ENCODE results near the gene CCDC85C. TPM values are rescaled to one million over a fixed set of nuclear protein-coding genes. Genes with fewer than 3 reads are reported as not detected.

Gene CCDC85C
- 10 to 100 TPM; 14.1 to 14.4 TPM for total RNA-seq
- polyA plus RNA-seq, result 1 to 10 TPM in 1 of 2 donors, under 1 TPM in 1; 0.36 to 1.8 TPM

GRCh38 chr14:99603471-99604277, at the start of gene CCDC85C:
CCDC85C (minus strand) TSS chr14:99604207; CDS start chr14:99603959, 248 bp downstream.
- peaks cover 21 to 53% (median 35%) of the 10 kb centered on the region in 4 donors for H3K4me1 Mint-ChIP-seq
- intact Hi-C loops (cut with micrococcal nuclease), result loop anchor here (1.0 to 10.0 kb wide), 5 partner anchors 81 to 944 kb away; partner anchors contain the start of genes CCNK, CYP46A1 and EML1
- no peaks in the 10 kb centered on the region for H3K36me3 ChIP-seq (ENCODE audit: insufficient read depth, low read length)
- no peaks in the 10 kb centered on the region for H3K9me3 ChIP-seq (ENCODE audit: control insufficient read depth in 1 of 2, low read length in 2 of 2)
- no peaks in the 10 kb centered on the region for H3K27me3 ChIP-seq (ENCODE audit: insufficient read depth, low read length)
- no peaks in the 10 kb centered on the region for H3K9me3 Mint-ChIP-seq
- peak within 1 kb of the TSS; percentile 84 to 94 (median 88) for H3K27ac Mint-ChIP-seq
- CTCF ChIA-PET (ENCODE audit: partially characterized antibody), result interaction anchor here (0.6 to 1.2 kb wide), 2 partner anchors 8 to 85 kb away, joined by 3 read pairs; no protein-coding TSS in a partner anchor
- H3K27ac ChIP-seq (ENCODE audit: low read depth, low read length), result peak within 1 kb of the TSS; percentile 84
- POLR2A ChIA-PET (ENCODE audit: partially characterized antibody), result interaction anchor here (0.5 to 3.7 kb wide), 10 partner anchors 9 to 336 kb away, joined by 3 to 41 read pairs (median 4); partner anchors contain the start of genes CCNK, CYP46A1 and SETD3
- peaks cover 43% of the 10 kb centered on the region for H3K4me1 ChIP-seq (ENCODE audit: insufficient read depth, low read length)
- peak within 1 kb of the TSS; percentile 47 to 84 for H3K4me3 ChIP-seq (ENCODE audit: low read length in 2 of 2)
- peak; percentile 57 to 70 (median 65) for DNase-seq
- peak within 1 kb of the TSS; percentile 88 to 95 (median 93) for H3K4me3 Mint-ChIP-seq
- no peaks in the 10 kb centered on the region for H3K36me3 Mint-ChIP-seq
- no peaks in the 10 kb centered on the region for H3K27me3 Mint-ChIP-seq

- Mint-ChIP-seq H3K4me1 (no peaks in the 10 kb centered on the region), H3K27me3 (peaks cover 16 to 36% of the 10 kb centered on the region in 2 donors), H3K36me3 (no peaks in the 10 kb centered on the region), H3K4me3 (no peak overlapping the region), H3K9me3 (peaks cover 0 to 2% (median 0%) of the 10 kb centered on the region in 8 donors), H3K27ac (no peak overlapping the region)
- H3K36me3 ChIP-seq (ENCODE audit: insufficient read depth, low read length), result no peaks in the 10 kb centered on the region
- ChIA-PET CTCF (ENCODE audit: partially characterized antibody) (no interaction called here), POLR2A (ENCODE audit: partially characterized antibody) (no interaction called here)
- H3K4me1 ChIP-seq (ENCODE audit: insufficient read depth, low read length), result no peaks in the 10 kb centered on the region
- intact Hi-C loops (cut with micrococcal nuclease), result no loop called here
- H3K27ac ChIP-seq (ENCODE audit: low read depth, low read length), result no peak overlapping the region
- H3K9me3 ChIP-seq (ENCODE audit: control insufficient read depth in 1 of 2, low read length in 2 of 2), result no peaks in the 10 kb centered on the region
- no peak overlapping the region for H3K4me3 ChIP-seq (ENCODE audit: low read length in 2 of 2)
- H3K27me3 ChIP-seq (ENCODE audit: insufficient read depth, low read length), result peaks cover 7% of the 10 kb centered on the region
- no peak for DNase-seq
These were observed 48.1 kb upstream of the CCDC85C start for GRCh38 chr14:99651953-99652746.

- peaks cover 0 to 2% (median 0%) of the 10 kb centered on the region in 4 donors for H3K4me1 Mint-ChIP-seq
- CTCF ChIA-PET (ENCODE audit: partially characterized antibody), result no interaction called here
- Histone ChIP-seq H3K4me3 (ENCODE audit: low read length in 2 of 2) (no peak overlapping the region), H3K36me3 (ENCODE audit: insufficient read depth, low read length) (no peaks in the 10 kb centered on the region), H3K27me3 (ENCODE audit: insufficient read depth, low read length) (peaks cover 12% of the 10 kb centered on the region), H3K27ac (ENCODE audit: low read depth, low read length) (no peak overlapping the region), H3K4me1 (ENCODE audit: insufficient read depth, low read length) (no peaks in the 10 kb centered on the region), H3K9me3 (ENCODE audit: control insufficient read depth in 1 of 2, low read length in 2 of 2) (no peaks in the 10 kb centered on the region)
- POLR2A ChIA-PET (ENCODE audit: partially characterized antibody), result no interaction called here
- H3K4me3 Mint-ChIP-seq, result no peak overlapping the region
- intact Hi-C loops (cut with micrococcal nuclease), result no loop called here
- H3K9me3 Mint-ChIP-seq, result peaks cover 0 to 2% (median 0%) of the 10 kb centered on the region in 8 donors
- H3K36me3 Mint-ChIP-seq, result no peaks in the 10 kb centered on the region
- DNase-seq, result no peak
- no peak overlapping the region for H3K27ac Mint-ChIP-seq
- H3K27me3 Mint-ChIP-seq, result peaks cover 19 to 36% of the 10 kb centered on the region in 2 donors
These were observed 46.2 kb upstream of the CCDC85C start for GRCh38 chr14:99650189-99650588.

GRCh38 chr14:99649643-99650042, 45.6 kb upstream of the CCDC85C start:
- Mint-ChIP-seq H3K9me3 (peaks cover 0 to 1% (median 0%) of the 10 kb centered on the region in 8 donors), H3K4me1 (peaks cover 0 to 2% (median 0%) of the 10 kb centered on the region in 4 donors), H3K36me3 (no peaks in the 10 kb centered on the region), H3K4me3 (no peak overlapping the region), H3K27me3 (peaks cover 19 to 32% of the 10 kb centered on the region in 2 donors), H3K27ac (peak overlapping the region in 1 of 7 donors; percentile 42)
- no peak overlapping the region for H3K27ac ChIP-seq (ENCODE audit: low read depth, low read length)
- DNase-seq, result no peak
- H3K36me3 ChIP-seq (ENCODE audit: insufficient read depth, low read length), result no peaks in the 10 kb centered on the region
- no peaks in the 10 kb centered on the region for H3K9me3 ChIP-seq (ENCODE audit: control insufficient read depth in 1 of 2, low read length in 2 of 2)
- H3K4me3 ChIP-seq (ENCODE audit: low read length in 2 of 2), result no peak overlapping the region
- no peaks in the 10 kb centered on the region for H3K4me1 ChIP-seq (ENCODE audit: insufficient read depth, low read length)
- ChIA-PET CTCF (ENCODE audit: partially characterized antibody) (no interaction called here), POLR2A (ENCODE audit: partially characterized antibody) (no interaction called here)
- intact Hi-C loops (cut with micrococcal nuclease), result no loop called here
- peaks cover 9% of the 10 kb centered on the region for H3K27me3 ChIP-seq (ENCODE audit: insufficient read depth, low read length)

GRCh38 chr14:99649219-99649618, 45.2 kb upstream of the CCDC85C start:
- Mint-ChIP-seq H3K36me3 (no peaks in the 10 kb centered on the region), H3K9me3 (no peaks in the 10 kb centered on the region), H3K27me3 (peaks cover 18 to 29% of the 10 kb centered on the region in 2 donors), H3K4me1 (peaks cover 0 to 2% (median under 1%) of the 10 kb centered on the region in 4 donors), H3K4me3 (no peak overlapping the region), H3K27ac (peak overlapping the region in 1 of 7 donors; percentile 42)
- H3K9me3 ChIP-seq (ENCODE audit: control insufficient read depth in 1 of 2, low read length in 2 of 2), result no peaks in the 10 kb centered on the region
- DNase-seq, result no peak
- no peaks in the 10 kb centered on the region for H3K4me1 ChIP-seq (ENCODE audit: insufficient read depth, low read length)
- no peak overlapping the region for H3K4me3 ChIP-seq (ENCODE audit: low read length in 2 of 2)
- H3K27ac ChIP-seq (ENCODE audit: low read depth, low read length), result no peak overlapping the region
- H3K36me3 ChIP-seq (ENCODE audit: insufficient read depth, low read length), result no peaks in the 10 kb centered on the region
- ChIA-PET POLR2A (ENCODE audit: partially characterized antibody) (no interaction called here), CTCF (ENCODE audit: partially characterized antibody) (no interaction called here)
- peaks cover 5% of the 10 kb centered on the region for H3K27me3 ChIP-seq (ENCODE audit: insufficient read depth, low read length)
- intact Hi-C loops (cut with micrococcal nuclease), result no loop called here

- no peak overlapping the region for H3K4me3 Mint-ChIP-seq
- no peaks in the 10 kb centered on the region for H3K9me3 ChIP-seq (ENCODE audit: control insufficient read depth in 1 of 2, low read length in 2 of 2)
- peaks cover 0 to 5% (median 2%) of the 10 kb centered on the region in 4 donors for H3K4me1 Mint-ChIP-seq
- ChIA-PET CTCF (ENCODE audit: partially characterized antibody) (no interaction called here), POLR2A (ENCODE audit: partially characterized antibody) (no interaction called here)
- no peaks in the 10 kb centered on the region for H3K9me3 Mint-ChIP-seq
- DNase-seq, result no peak
- no peaks in the 10 kb centered on the region for H3K36me3 Mint-ChIP-seq
- intact Hi-C loops (cut with micrococcal nuclease), result no loop called here
- H3K27me3 ChIP-seq (ENCODE audit: insufficient read depth, low read length), result peaks cover 5% of the 10 kb centered on the region
- no peaks in the 10 kb centered on the region for H3K36me3 ChIP-seq (ENCODE audit: insufficient read depth, low read length)
- H3K27ac ChIP-seq (ENCODE audit: low read depth, low read length), result no peak overlapping the region
- H3K27ac Mint-ChIP-seq, result no peak overlapping the region
- no peak overlapping the region for H3K4me3 ChIP-seq (ENCODE audit: low read length in 2 of 2)
- peaks cover 20 to 31% of the 10 kb centered on the region in 2 donors for H3K27me3 Mint-ChIP-seq
- H3K4me1 ChIP-seq (ENCODE audit: insufficient read depth, low read length), result no peaks in the 10 kb centered on the region
These were observed 44.2 kb upstream of the CCDC85C start for GRCh38 chr14:99648027-99648784.
